Forelimb muscle (tissue), 1 donor: Measurements from ENCODE around the gene FGF5. TPM values are rescaled to one million over a fixed set of nuclear protein-coding genes. Genes with fewer than 3 reads are reported as not detected.

Experiments used
- DNase-seq: peaks from one replicate; pipeline ENCODE4 v3.0.0-alpha.2; 2013; ENCODE audit warnings: low read depth
- polyA plus RNA-seq: library from polyadenylated mRNA; unstranded; fragments of 120-200 nt; gene quantifications from one replicate; pipeline ENCODE4 v1.2.1, GENCODE V29; 2013; ENCODE audit not compliant: insufficient read length

FGF5 gene
- polyA plus RNA-seq, 1 donor, result 0.61 TPM

DNA sequence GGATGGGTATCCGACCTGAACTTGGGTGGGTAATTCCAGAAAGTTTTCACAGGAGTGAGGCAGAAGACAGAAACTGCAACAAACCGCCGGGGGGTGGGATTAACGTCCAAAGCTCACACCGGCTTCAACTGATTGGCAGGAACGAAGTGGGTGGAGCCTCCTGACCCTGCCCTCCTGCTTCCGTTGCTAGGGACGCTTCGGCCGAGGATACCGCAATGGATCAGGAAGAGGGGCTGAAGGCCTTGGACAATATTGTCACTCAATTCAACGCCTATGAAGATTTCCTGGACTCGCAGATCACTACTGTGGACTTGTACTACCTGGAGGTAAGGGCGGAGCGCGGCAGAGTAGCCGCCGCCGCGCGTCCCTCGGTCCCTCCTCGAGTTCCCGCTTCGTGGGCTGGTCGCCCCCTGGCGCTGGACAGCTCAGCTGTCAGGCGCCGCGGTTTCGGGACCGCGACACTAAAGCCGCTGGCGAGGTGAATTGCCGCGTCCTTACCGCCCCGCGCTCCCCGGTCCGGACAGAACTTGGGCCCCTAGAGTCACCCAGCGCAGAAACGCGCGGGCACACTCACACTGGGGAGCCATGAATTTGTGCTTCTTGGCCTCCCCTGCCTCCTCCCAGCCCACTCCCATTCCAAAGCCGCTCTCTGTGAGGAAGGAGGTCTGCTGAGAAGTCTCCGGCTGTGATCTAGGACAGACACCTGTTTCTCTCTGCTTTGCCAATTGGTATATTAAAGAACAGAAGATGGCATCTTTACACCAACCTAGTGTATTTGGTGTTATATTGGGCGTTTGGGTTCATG is 69.3 kb downstream of the FGF5 start, which contains the start of gene CFAP299:
CFAP299 (plus strand) TSS at position 177 of the 805 bp plus-strand sequence.
- peak; percentile 66 for DNase-seq

DNA sequence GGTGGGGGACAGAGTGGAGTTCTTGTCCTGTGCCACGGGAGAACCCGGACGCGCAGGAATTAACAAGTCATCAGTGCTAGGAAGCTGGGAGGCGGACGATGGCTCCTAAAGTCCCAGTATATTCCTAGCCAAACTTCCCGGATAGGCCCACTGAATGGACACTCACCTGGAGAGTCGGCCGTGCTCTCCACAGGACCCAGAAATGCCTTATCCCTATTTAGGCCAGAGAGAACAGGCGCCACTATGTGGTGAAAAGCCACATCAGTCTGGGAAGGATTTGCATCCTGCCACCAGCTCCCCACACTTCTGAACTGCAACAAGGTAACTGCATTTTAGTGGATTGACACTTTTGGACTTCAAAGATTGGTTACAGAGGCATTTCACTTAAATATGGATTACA is 70.1 kb downstream of the FGF5 start:
- no peak for DNase-seq

DNA sequence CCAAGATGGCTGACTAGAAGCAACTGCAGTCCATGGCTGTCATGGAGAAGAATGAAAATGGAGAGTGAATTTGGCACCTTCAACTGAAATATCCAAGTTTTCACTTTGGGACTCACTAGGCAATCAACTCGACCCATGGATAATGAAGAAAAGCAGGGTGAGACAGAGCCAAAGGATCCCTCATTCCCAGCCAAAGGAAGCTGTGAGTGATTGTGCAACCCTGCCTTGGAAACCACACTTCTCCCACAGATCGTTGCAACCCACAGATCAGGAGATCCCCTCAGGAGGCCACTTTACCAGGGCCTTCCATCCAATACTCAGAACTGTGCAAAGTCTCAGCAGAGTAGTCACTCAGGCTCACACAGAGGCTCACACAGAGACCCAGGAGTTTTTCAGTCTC is 73.6 kb downstream of the FGF5 start:
- no peak for DNase-seq

Other genes with a start within 250 kb of the FGF5 start
- 98.0 TPM for gene ANTXR2, start 193.4 kb upstream of the FGF5 start, polyA plus RNA-seq
- 10.6 TPM for gene PRDM8, start 69.2 kb upstream of the FGF5 start, polyA plus RNA-seq
- gene CFAP299, start 69.1 kb downstream of the FGF5 start, polyA plus RNA-seq, result 0.23 TPM